DMS79 (cell line): ENCODE results near the gene FBH1.
"Not testable (repeated sequence)": the region's sequence is repeated elsewhere in the genome, so short reads cannot be mapped to it uniquely, and the experiment has no call there.

ENCODE experiments used
- DNase-seq: peaks from one replicate; lab custom pipeline; 2025; lab: John Stamatoyannopoulos, UW

FBH1 gene

GRCh38 chr10:5889624-5890451 is at the start of gene FBH1, which contains the start of gene ANKRD16:
TSS of gene FBH1 (plus strand) at chr10:5890243. CDS start at chr10:5890346, 103 bp downstream.
TSS of gene ANKRD16 (minus strand) at chr10:5889893. CDS start at chr10:5889354, 539 bp downstream.
- peak; percentile 79 for DNase-seq

- no peak for DNase-seq
Observed at GRCh38 chr10:5840314-5841307, 49.4 kb upstream of the FBH1 start.

GRCh38 chr10:5841965-5842364 is 48.1 kb upstream of the FBH1 start:
- no peak for DNase-seq

GRCh38 chr10:5843686-5844344 is 46.2 kb upstream of the FBH1 start:
- DNase-seq: no peak

- DNase-seq: no peak
Observed at GRCh38 chr10:5844345-5845055, 45.5 kb upstream of the FBH1 start.

- not testable (repeated sequence) for DNase-seq
Observed at GRCh38 chr10:5846667-5847066, 43.4 kb upstream of the FBH1 start.

- DNase-seq: no peak
Observed at GRCh38 chr10:5854131-5854475, 35.9 kb upstream of the FBH1 start.

- DNase-seq: no peak
Observed at GRCh38 chr10:5855979-5856700, 33.9 kb upstream of the FBH1 start.

- no peak for DNase-seq
Observed at GRCh38 chr10:5856701-5857004, 33.4 kb upstream of the FBH1 start.

GRCh38 chr10:5858811-5859210 is 31.2 kb upstream of the FBH1 start:
- DNase-seq: no peak

GRCh38 chr10:5860066-5860465 is 30.0 kb upstream of the FBH1 start:
- no peak for DNase-seq

- no peak for DNase-seq
Observed at GRCh38 chr10:5862360-5862961, 27.6 kb upstream of the FBH1 start.

GRCh38 chr10:5862981-5863685 is 26.9 kb upstream of the FBH1 start:
- DNase-seq: not testable (repeated sequence)

GRCh38 chr10:5866451-5867081 is 23.5 kb upstream of the FBH1 start:
- not testable (repeated sequence) for DNase-seq

GRCh38 chr10:5867091-5867615 is 22.9 kb upstream of the FBH1 start:
- not testable (repeated sequence) for DNase-seq

GRCh38 chr10:5868383-5868782 is 21.7 kb upstream of the FBH1 start:
- DNase-seq: not testable (repeated sequence)

GRCh38 chr10:5869156-5869555 is 20.9 kb upstream of the FBH1 start:
- DNase-seq: no peak

GRCh38 chr10:5871596-5871995 is 18.4 kb upstream of the FBH1 start:
- no peak for DNase-seq

GRCh38 chr10:5873515-5873995 is 16.5 kb upstream of the FBH1 start:
- DNase-seq: no peak
